ENCODE data around the gene CENPV. TPM values are rescaled to one million over a fixed set of nuclear protein-coding genes. Genes with fewer than 3 reads are reported as not detected.
A peak's percentile ranks its signal among the peaks of the same experiment; 100 is the strongest.

The CENPV gene
- total and polyA plus RNA-seq, 2 of the 13 experiments (the other 11 are each of a cell fraction or from before 2014, with no cell fraction given): 193 to 292 TPM

GRCh38 chr17:16353317-16354174 is at the start of gene CENPV (continued):
- TF ChIP-seq, protein P1, sequence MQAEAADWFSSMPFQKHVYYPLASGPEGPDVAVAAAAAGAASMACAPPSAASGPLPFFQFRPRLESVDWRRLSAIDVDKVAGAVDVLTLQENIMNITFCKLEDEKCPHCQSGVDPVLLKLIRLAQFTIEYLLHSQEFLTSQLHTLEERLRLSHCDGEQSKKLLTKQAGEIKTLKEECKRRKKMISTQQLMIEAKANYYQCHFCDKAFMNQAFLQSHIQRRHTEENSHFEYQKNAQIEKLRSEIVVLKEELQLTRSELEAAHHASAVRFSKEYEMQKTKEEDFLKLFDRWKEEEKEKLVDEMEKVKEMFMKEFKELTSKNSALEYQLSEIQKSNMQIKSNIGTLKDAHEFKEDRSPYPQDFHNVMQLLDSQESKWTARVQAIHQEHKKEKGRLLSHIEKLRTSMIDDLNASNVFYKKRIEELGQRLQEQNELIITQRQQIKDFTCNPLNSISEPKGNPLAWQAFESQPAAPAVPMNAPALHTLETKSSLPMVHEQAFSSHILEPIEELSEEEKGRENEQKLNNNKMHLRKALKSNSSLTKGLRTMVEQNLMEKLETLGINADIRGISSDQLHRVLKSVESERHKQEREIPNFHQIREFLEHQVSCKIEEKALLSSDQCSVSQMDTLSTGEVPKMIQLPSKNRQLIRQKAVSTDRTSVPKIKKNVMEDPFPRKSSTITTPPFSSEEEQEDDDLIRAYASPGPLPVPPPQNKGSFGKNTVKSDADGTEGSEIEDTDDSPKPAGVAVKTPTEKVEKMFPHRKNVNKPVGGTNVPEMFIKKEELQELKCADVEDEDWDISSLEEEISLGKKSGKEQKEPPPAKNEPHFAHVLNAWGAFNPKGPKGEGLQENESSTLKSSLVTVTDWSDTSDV (CRISPR knock-in tag; IDR thresholded peaks at IDR 0.05): no peak
- TF ChIP-seq ZNF225 (CRISPR knock-in tag; IDR thresholded peaks at IDR 0.05): peak; percentile 69; the same call in 1 of the 2 replicates
- TF ChIP-seq ZNF207 (IDR thresholded peaks at IDR 0.05; ENCODE audit: borderline replicate concordance): no peak
- peak; percentile 28; the same call in 1 of the 2 replicates for TF ChIP-seq FOXA3 (CRISPR knock-in tag; IDR thresholded peaks at IDR 0.05)
- TF ChIP-seq ZNF331 (CRISPR knock-in tag; IDR thresholded peaks at IDR 0.05): 0 out of 2 replicates have a peak, but pooled peaks have one; percentile 30
- TF ChIP-seq HMG20A (CRISPR knock-in tag; IDR thresholded peaks at IDR 0.05; ENCODE audit: borderline replicate concordance): no peak

GRCh38 chr17:16398270-16399267 is 45.3 kb upstream of the CENPV start:
- POLR2A ChIA-PET: interaction anchor here (1.5 to 1.8 kb wide), 2 partner anchors 10 to 40 kb away, joined by 4 to 7 read pairs; no protein-coding TSS in a partner anchor
- peak overlapping the region; percentile 76 for H3K27ac ChIP-seq (ENCODE audit: extremely low read length, insufficient read depth, low read length)
- peaks cover 58% of the 10 kb centered on the region for H3K4me1 ChIP-seq (ENCODE audit: insufficient read depth, low read length)
- peak; percentile 55 for FAIRE-seq
- no peaks in the 10 kb centered on the region for H3K79me2 ChIP-seq (ENCODE audit: insufficient read depth, low read length)
- 11% methylated on average over 9 of the region's 9 CpGs for WGBS (ENCODE audit: low lambda C conversion rate)
- peak; percentile 86 for ATAC-seq
- peak; percentile 79 for DNase-seq (ENCODE audit: low spot score)
- no peak overlapping the region for H2AFZ ChIP-seq (ENCODE audit: low read length)
- no peaks in the 10 kb centered on the region for H3K36me3 ChIP-seq (replicated peaks in 1 of 2; ENCODE audit: control insufficient read depth in 1 of 2, insufficient read depth in 2 of 2, low read length in 2 of 2)
- no peaks in the 10 kb centered on the region for H3K9me3 ChIP-seq (ENCODE audit: low read length)
- H4K20me1 ChIP-seq (ENCODE audit: insufficient read depth, low read length): no peaks in the 10 kb centered on the region
- H3K4me2 ChIP-seq (ENCODE audit: low read depth, low read length): peak overlapping the region; percentile 73
- CTCF ChIA-PET (ENCODE audit: low intra/inter-chr PET ratio, low total read pairs): no interaction called here
- H3K27me3 ChIP-seq (ENCODE audit: control insufficient read depth in 1 of 2, insufficient read depth in 2 of 2, low read length in 2 of 2): no peaks in the 10 kb centered on the region
- intact Hi-C loops (cut with micrococcal nuclease; ENCODE audit: unreplicated experiment) (loop anchor here (5.0 kb wide), 1 partner anchor 401 kb away; the partner anchor contains the start of genes TTC19 and ZSWIM7), in situ Hi-C loops (cut with HindIII; ENCODE audit: extremely low pct_ligation_motif_present, low pct_unique_long_range_greater_than_20kb) (no loop called here)
- no TSS peak for BruUV-seq (replicated peaks)
- peak overlapping the region in 2 of 3 experiments; percentile 45 to 47; a peak in 4 of 6 replicates for H3K4me3 ChIP-seq (replicated peaks in 1 of 3; ENCODE audit: insufficient read depth in 1 of 3, low read depth in 2 of 3, low read length in 3 of 3)
- H3K9ac ChIP-seq (ENCODE audit: insufficient read depth, low read depth, low read length): peak overlapping the region; percentile 21; the same call in 1 of the 2 replicates
- no peak for TF ChIP-seq CBX1 (IDR thresholded peaks at IDR 0.05; ENCODE audit: low read depth)
- no peak for TF ChIP-seq SAFB2 (CRISPR knock-in tag; IDR thresholded peaks at IDR 0.05; ENCODE audit: borderline replicate concordance, low read depth)
- TF ChIP-seq JUN (CRISPR knock-in tag; IDR thresholded peaks at IDR 0.05): no peak
- TF ChIP-seq ZSCAN22 (CRISPR knock-in tag; IDR thresholded peaks at IDR 0.05): no peak
- TF ChIP-seq, protein P2, sequence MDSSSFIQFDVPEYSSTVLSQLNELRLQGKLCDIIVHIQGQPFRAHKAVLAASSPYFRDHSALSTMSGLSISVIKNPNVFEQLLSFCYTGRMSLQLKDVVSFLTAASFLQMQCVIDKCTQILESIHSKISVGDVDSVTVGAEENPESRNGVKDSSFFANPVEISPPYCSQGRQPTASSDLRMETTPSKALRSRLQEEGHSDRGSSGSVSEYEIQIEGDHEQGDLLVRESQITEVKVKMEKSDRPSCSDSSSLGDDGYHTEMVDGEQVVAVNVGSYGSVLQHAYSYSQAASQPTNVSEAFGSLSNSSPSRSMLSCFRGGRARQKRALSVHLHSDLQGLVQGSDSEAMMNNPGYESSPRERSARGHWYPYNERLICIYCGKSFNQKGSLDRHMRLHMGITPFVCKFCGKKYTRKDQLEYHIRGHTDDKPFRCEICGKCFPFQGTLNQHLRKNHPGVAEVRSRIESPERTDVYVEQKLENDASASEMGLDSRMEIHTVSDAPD (CRISPR knock-in tag; IDR thresholded peaks at IDR 0.05): no peak
- TF ChIP-seq, protein P3, sequence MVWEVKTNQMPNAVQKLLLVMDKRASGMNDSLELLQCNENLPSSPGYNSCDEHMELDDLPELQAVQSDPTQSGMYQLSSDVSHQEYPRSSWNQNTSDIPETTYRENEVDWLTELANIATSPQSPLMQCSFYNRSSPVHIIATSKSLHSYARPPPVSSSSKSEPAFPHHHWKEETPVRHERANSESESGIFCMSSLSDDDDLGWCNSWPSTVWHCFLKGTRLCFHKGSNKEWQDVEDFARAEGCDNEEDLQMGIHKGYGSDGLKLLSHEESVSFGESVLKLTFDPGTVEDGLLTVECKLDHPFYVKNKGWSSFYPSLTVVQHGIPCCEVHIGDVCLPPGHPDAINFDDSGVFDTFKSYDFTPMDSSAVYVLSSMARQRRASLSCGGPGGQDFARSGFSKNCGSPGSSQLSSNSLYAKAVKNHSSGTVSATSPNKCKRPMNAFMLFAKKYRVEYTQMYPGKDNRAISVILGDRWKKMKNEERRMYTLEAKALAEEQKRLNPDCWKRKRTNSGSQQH (CRISPR knock-in tag; IDR thresholded peaks at IDR 0.05; ENCODE audit: low read depth): no peak
- TF ChIP-seq ZNF773 (CRISPR knock-in tag; IDR thresholded peaks at IDR 0.05; ENCODE audit: borderline replicate concordance): no peak
- peak; percentile 18; the same call in 1 of the 2 replicates for TF ChIP-seq MAFG (CRISPR knock-in tag; IDR thresholded peaks at IDR 0.05)
- no peak for TF ChIP-seq PHF5A (CRISPR knock-in tag; IDR thresholded peaks at IDR 0.05; ENCODE audit: low read depth, unreplicated experiment)

All from HepG2 (cell line).